Mucosa of descending colon (tissue), 3 donors: ENCODE measurements around the gene R3HDM4. TPM values are rescaled to one million over a fixed set of nuclear protein-coding genes. Genes with fewer than 3 reads are reported as not detected.

Experiments used
- ATAC-seq: fragments of 200-7000 bp; cut with Tn5 transposase; one replicate; pipeline ENCODE4 v1.9.1; 2020; ENCODE audit warnings: mild to moderate bottlenecking, moderate library complexity
- DNase-seq, 3 donors: peaks; one replicate each; pipeline ENCODE4 v3.0.0-alpha.2; 2020
- H3K36me3 ChIP-seq: fragments of 200-600 bp; one replicate; pipeline ENCODE4 v1.8.0; 2021; ENCODE audit warnings: low read depth, mild to moderate bottlenecking
- H3K4me1 ChIP-seq: fragments of 200-600 bp; one replicate; pipeline ENCODE4 v1.8.0; 2021; ENCODE audit warnings: low read depth, mild to moderate bottlenecking
- H3K4me3 ChIP-seq: fragments of 200-600 bp; one replicate; pipeline ENCODE4 v1.8.0; 2021; ENCODE audit warnings: mild to moderate bottlenecking
- H3K9me3 ChIP-seq: fragments of 200-600 bp; one replicate; pipeline ENCODE4 v1.8.0; 2021; ENCODE audit warnings: mild to moderate bottlenecking
- intact Hi-C, 2 donors: fragments of 100-400 bp; cut with DNase I in 1 of 2; cut with micrococcal nuclease in 1 of 2; formaldehyde crosslinking; loops; one replicate each; pipeline versions ENCODE4 v1.11.0 to v1.11.1; 2022; cut with DNase I, micrococcal nuclease
- total RNA-seq, 3 donors: library from RNA; stranded (reverse); fragmentation: NEBNext Ultra II Directional in 2 of 3; extraction: Animal tissue kit (Norgen Biotek cat#: 25700) in 2 of 3; gene quantifications; one replicate each; pipeline versions ENCODE4 v1.2.1 to v1.2.4, GENCODE V29; 2021 to 2023
- TF ChIP-seq, protein P1 (sequence below): fragments of 200-600 bp; IDR thresholded peaks from one replicate; pipeline ENCODE4 v1.8.0; 2022; ENCODE audit warnings: antibody characterized with exemption, mild to moderate bottlenecking
- donor health status: DM: no; HTN: no; CAD: no; lungs with moderate emphysema.
- donor health status: DM: no; HTN: no; CAD: no.
- donor health status: DM: no; HTN: yes; CAD: no.

Gene R3HDM4
- total RNA-seq, 3 donors from 2014 or later = 52.6 to 62.6 (median 54.8) TPM

DNA sequence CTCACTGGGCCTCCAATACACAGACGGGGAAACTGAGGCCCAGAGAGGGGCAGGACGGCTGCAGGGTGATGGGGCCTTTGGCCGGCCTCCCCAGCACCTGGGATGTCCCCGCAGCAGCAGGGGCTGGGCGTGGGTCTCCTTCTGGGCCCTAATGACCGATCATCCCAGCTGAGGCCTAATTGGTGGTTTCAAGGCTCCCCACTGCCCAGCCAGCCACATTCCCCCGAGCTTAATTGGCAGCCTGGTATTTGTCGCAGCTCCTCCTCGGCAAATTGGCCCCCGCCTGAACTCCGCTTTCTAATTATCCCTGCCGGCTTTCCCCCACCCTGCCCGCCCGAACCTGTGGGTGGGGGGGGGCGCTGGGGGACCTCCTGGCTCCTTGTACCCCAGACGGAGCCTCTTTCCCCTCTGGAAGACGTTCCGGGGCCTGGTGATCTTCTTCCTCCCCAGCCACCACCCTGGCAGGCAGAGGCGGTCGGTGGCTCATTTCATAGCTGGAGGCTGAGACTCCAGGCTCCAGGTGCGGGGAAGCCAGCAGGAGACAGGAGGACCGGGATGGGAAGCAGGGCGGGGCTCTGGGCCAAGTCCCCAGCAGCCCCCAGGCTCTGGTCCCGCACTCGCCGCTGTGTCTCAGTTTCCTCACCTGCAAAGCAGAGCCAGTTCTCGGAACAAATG is 43.9 kb upstream of the R3HDM4 start:
- no peak for DNase-seq
- H3K4me3 ChIP-seq = no peak overlapping the region
- H3K9me3 ChIP-seq = no peaks in the 10 kb centered on the region
- ATAC-seq = peak; percentile 24
- TF ChIP-seq, protein P1, sequence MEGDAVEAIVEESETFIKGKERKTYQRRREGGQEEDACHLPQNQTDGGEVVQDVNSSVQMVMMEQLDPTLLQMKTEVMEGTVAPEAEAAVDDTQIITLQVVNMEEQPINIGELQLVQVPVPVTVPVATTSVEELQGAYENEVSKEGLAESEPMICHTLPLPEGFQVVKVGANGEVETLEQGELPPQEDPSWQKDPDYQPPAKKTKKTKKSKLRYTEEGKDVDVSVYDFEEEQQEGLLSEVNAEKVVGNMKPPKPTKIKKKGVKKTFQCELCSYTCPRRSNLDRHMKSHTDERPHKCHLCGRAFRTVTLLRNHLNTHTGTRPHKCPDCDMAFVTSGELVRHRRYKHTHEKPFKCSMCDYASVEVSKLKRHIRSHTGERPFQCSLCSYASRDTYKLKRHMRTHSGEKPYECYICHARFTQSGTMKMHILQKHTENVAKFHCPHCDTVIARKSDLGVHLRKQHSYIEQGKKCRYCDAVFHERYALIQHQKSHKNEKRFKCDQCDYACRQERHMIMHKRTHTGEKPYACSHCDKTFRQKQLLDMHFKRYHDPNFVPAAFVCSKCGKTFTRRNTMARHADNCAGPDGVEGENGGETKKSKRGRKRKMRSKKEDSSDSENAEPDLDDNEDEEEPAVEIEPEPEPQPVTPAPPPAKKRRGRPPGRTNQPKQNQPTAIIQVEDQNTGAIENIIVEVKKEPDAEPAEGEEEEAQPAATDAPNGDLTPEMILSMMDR = no peak
- intact Hi-C loops = no loop called here
- peaks cover 28% of the 10 kb centered on the region for H3K4me1 ChIP-seq
- H3K36me3 ChIP-seq = no peaks in the 10 kb centered on the region

DNA sequence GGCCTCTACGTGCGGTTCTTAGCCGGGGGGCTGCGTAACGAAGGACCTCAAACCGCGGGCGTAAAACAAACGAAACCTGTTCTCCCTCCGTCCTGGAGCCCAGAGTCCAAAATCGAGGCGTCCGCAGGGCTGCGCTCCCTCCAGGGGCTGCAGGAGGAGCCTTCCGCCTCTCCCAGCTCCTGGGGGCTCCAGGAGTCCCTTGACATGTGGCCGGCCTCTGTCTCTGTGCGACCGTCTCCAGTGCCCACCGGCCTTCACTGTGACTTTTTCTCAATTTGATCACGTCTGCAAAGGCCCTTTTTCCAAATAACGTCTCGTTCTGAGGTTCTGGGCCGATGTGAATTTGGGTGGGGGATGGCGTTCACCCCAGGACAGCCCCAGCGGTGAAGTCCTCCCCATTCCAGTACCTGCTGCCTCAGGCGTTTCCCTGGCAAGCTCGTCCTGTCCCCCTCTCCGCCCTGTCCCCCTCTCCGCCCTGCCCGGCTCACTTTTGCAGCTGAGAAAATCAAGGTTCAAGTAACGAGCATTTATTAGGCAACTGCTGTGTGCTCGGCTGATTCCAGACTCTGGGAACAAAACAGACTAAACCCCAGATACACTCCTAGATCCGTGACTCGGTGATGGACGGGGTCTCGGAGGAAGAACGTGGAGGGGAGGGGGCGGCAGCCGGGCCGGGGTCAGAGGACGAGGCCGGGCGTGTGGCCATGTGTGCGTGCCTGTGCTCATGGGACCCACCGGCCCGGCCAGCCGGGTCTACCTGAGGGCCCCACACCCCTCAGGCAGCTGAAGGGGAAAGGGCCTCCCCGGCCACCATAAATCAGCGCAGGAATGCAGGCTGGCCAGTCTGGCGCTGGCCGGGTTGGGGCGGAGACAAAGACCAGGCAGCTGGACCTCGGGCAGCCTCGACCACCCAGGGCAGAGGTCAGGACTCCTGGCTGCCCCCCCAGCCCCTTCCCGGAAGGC is 43.1 kb upstream of the R3HDM4 start:
- TF ChIP-seq, protein P1 = no peak
- ATAC-seq = peak; percentile 22
- Histone ChIP-seq H3K36me3 (no peaks in the 10 kb centered on the region), H3K4me3 (no peak overlapping the region), H3K4me1 (peaks cover 28% of the 10 kb centered on the region), H3K9me3 (no peaks in the 10 kb centered on the region)
- intact Hi-C loops = no loop called here
- DNase-seq = peak in 1 of 3 donors; percentile 49

DNA sequence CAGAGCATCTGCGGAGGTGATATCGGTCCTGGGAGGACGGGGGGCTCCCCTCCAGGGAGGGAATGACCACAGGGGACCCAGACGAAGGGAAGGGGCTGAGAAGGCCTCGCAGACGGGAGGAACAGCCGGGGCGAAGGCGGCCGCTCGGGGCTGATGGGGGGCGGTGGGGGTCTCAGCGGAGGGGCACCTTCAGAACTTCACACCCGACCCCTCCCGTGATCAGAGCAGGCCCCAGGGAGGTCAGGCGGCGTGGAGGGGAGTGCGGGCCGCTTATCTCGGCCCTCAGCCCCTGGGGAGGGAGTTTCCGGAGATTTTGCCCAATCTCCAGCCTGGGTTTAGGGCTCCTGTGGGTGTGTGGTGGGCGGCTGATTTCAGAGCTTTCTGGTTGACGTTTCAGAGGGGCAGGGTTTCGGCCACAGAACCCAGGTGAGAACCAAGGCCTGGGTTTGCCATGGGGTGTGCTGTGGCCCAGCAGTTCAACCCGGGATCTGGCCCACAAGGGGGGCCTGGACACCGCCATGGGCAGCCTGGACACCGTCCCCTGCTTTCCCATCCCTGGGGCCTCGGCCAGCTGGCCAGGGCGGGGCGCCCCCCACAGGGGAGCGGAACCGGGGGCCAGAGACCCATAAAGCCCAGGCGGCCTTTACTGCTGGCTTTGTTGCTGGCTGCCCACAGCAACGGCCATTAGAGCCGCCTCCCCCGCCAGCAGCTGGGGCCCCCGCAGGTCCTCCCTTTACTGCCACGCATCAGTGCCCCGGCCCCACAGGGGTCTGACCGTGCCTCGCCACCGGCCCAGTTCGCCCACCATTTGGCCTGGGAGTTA is 41.9 kb upstream of the R3HDM4 start:
- intact Hi-C loops = no loop called here
- TF ChIP-seq, protein P1 = no peak
- ATAC-seq (no peak), DNase-seq (no peak)
- Histone ChIP-seq H3K4me3 (no peak overlapping the region), H3K9me3 (no peaks in the 10 kb centered on the region), H3K36me3 (no peaks in the 10 kb centered on the region), H3K4me1 (peaks cover 28% of the 10 kb centered on the region)

DNA sequence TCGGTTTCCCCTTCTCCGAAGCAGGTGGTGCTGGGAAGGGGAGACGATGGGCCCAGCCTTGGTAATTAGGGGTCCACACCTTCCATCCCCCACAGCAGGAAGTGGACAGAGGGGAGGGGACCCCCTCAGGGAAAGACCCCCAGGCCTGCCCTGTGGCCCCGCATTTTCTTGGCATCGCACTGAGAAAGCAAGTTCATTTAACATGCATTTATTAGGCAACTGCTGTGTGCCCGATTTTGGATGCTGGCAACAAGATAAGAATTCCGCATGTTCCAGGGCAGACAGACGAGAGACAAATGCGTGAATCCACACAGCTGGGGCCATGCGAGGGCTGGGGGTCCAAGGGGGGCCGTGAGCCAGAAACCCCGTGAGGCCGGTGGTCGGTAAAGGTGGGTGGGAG is 41.3 kb upstream of the R3HDM4 start:
- ATAC-seq = no peak
- peaks cover 28% of the 10 kb centered on the region for H3K4me1 ChIP-seq
- TF ChIP-seq, protein P1 = no peak
- no peaks in the 10 kb centered on the region for H3K9me3 ChIP-seq
- DNase-seq = no peak
- no peaks in the 10 kb centered on the region for H3K36me3 ChIP-seq
- no peak overlapping the region for H3K4me3 ChIP-seq
- intact Hi-C loops = no loop called here
